Heart left ventricle (tissue), 16 donors: Measurements from ENCODE around the gene TFIP11. TPM values are rescaled to one million over a fixed set of nuclear protein-coding genes. Genes with fewer than 3 reads are reported as not detected.

ENCODE experiments used
- ATAC-seq, 4 donors: fragments of 200-7000 bp; cut with Tn5 transposase; one replicate each; pipeline ENCODE4 v1.9.1; 2020 to 2022; ENCODE audit warnings: moderate library complexity in 4 of 4, mild to moderate bottlenecking in 3 of 4, moderate number of reproducible peaks in 1 of 4
- DNase-seq, 5 donors: peaks; one replicate each; pipeline ENCODE4 v3.0.0-alpha.2; 2020
- H3K27ac ChIP-seq, 12 donors: fragments of 200-600 bp; sonication (generic) in 4 of 12; one replicate each; pipeline versions ENCODE4 v1.5.0 to v1.8.0; 2016 to 2022; ENCODE audit warnings: mild to moderate bottlenecking in 2 of 12
- H3K27me3 ChIP-seq, 9 donors: fragments of 200-600 bp; sonication (generic) in 2 of 9; one replicate each; pipeline versions ENCODE4 v1.5.1 to v1.8.0; 2016 to 2022; ENCODE audit warnings: mild to moderate bottlenecking in 3 of 9
- H3K36me3 ChIP-seq, 9 donors: fragments of 200-600 bp; sonication (generic) in 2 of 9; one replicate each; pipeline versions ENCODE4 v1.5.0 to v1.8.0; 2018 to 2022; ENCODE audit warnings: mild to moderate bottlenecking in 2 of 9
- H3K4me1 ChIP-seq, 12 donors: fragments of 200-600 bp; sonication (generic) in 4 of 12; one replicate each; pipeline versions ENCODE4 v1.5.0 to v1.8.0; 2016 to 2022; ENCODE audit warnings: mild to moderate bottlenecking in 3 of 12
- H3K4me3 ChIP-seq, 12 donors: fragments of 200-600 bp; sonication (generic) in 4 of 12; one replicate each; pipeline versions ENCODE4 v1.5.0 to v1.8.0; 2017 to 2022; ENCODE audit warnings: mild to moderate bottlenecking in 9 of 12, moderate library complexity in 4 of 12
- H3K9me3 ChIP-seq, 12 donors: fragments of 200-600 bp; sonication (generic) in 4 of 12; one replicate each; pipeline versions ENCODE4 v1.5.0 to v1.8.0; 2016 to 2022; ENCODE audit warnings: mild to moderate bottlenecking in 1 of 12
- CTCF ChIP-seq, 12 donors: fragments of 200-600 bp; sonication (generic) in 4 of 12; IDR thresholded peaks; one replicate each; pipeline versions ENCODE4 v1.5.0 to v1.8.0; 2018 to 2022; ENCODE audit warnings: antibody characterized with exemption in 12 of 12, mild to moderate bottlenecking in 5 of 12
- POLR2A ChIP-seq, 2 donors: fragments of 450-650 bp; IDR thresholded peaks; one replicate each; pipeline ENCODE4 v1.6.1; 2017; ENCODE audit warnings: antibody characterized with exemption in 2 of 2, mild to moderate bottlenecking in 2 of 2, moderate library complexity in 2 of 2
- WGBS, 4 donors: extraction: QIAGEN DNeasy Blood & Tissue Kit in 2 of 4; methylation state at CpG; one replicate each; pipeline versions ENCODE4 v1.1.5 to v1.1.7; 2013 to 2018; 5-methylcytosine and 5-hydroxymethylcytosine counted together
- intact Hi-C, 10 donors: fragments of 100-400 bp; cut with DNase I; formaldehyde crosslinking; loops; one replicate each; pipeline versions ENCODE4 v1.11.1 to v1.14.2; 2022
- polyA plus RNA-seq, 2 donors: library from polyadenylated mRNA; stranded (reverse); fragments of 200-250 nt; gene quantifications; one replicate each; pipeline ENCODE4 v1.2.3, GENCODE V29; 2013
- total RNA-seq, 9 donors: library from RNA; depleted of rRNA in 2 of 9; stranded (reverse); fragments of >200 nt in 2 of 9; fragmentation: NEBNext Ultra II Directional in 3 of 9; extraction: Animal tissue kit (Norgen Biotek cat#: 25700) in 3 of 9; gene quantifications; one replicate each; pipeline versions ENCODE4 v1.1.0 to v1.2.4, GENCODE V29; 2016 to 2023
- donor health status: ischemic (EF 13 %, LVEDD 7.1; RV severe dilation, severe dysfunction).
- donor health status: healthy with polysubstance abuse.
- donor health status: DM: no; HTN: yes; CAD: no.
- donor health status: DM: no; HTN: no; CAD: no.
- donor health status: ischemic (EF 25% LVEDD 6.9; RV normal size, moderate dysfunction).
- donor health status: ischemic (EF 25% LVEDD 5.7; RV mildly dilated, moderate dysfunction).
- donor health status: healthy.
- donor health status: DM: yes; HTN: yes; CAD: no.
- donor health status: ischemic (EF 35%, LVEDD 5.7; RV mildly dilated, moderate dysfunction).
- donor health status: nonischemic (EF 11% LVEDD 7.7; RV severe dilation, severe dysfunction).
- donor health status: DM: yes; HTN: yes; CAD: no.
- donor health status: PGD.
- donor health status: ischemic (EF 29% LVEDD 5.4; RV normal size, mild dysfunction).
- donor health status: nonischemic (EF 23%, LVEDD 6.1; RV moderate dilation, normal function).

TFIP11 gene
- total and polyA plus RNA-seq, 11 donors = 15.1 to 28.0 (median 23.1) TPM

GRCh38 chr22:26502688-26503561, 9.3 kb downstream of the TFIP11 start:
- TF ChIP-seq POLR2A (IDR thresholded peaks at IDR 0.05) (no peak), CTCF (IDR thresholded peaks at IDR 0.05) (peak; percentile 26 to 67 (median 54))
- WGBS, 4 donors = 18 to 31% (median 26%) methylated on average over 3 of the region's 3 CpGs
- Histone ChIP-seq H3K36me3 (peaks cover 6 to 100% (median 100%) of the 10 kb centered on the region in 9 donors), H3K27ac (peak overlapping the region; percentile 43 to 83 (median 66)), H3K27me3 (no peaks in the 10 kb centered on the region), H3K9me3 (no peaks in the 10 kb centered on the region), H3K4me1 (peaks cover 0 to 25% (median 17%) of the 10 kb centered on the region in 12 donors), H3K4me3 (peak overlapping the region in 3 of 12 donors; percentile 11 to 19 (median 13))
- DNase-seq (peak in 4 of 5 donors; percentile 23 to 60 (median 37)), ATAC-seq (peak; percentile 87 to 90 (median 88))
- intact Hi-C loops = loop anchor here in 3 of 10 donors (5.0 kb wide), 3 partner anchors 49 to 149 kb away; partner anchors contain the start of gene TPST2 (in 1 of the 3)

GRCh38 chr22:26501996-26502395, 10.3 kb downstream of the TFIP11 start:
- Histone ChIP-seq H3K36me3 (peaks cover 6 to 100% (median 100%) of the 10 kb centered on the region in 9 donors), H3K4me1 (peaks cover 0 to 25% (median 17%) of the 10 kb centered on the region in 12 donors), H3K27ac (peak overlapping the region in 2 of 12 donors; percentile 71 to 83), H3K27me3 (no peaks in the 10 kb centered on the region), H3K9me3 (no peaks in the 10 kb centered on the region), H3K4me3 (no peak overlapping the region)
- intact Hi-C loops = loop anchor here in 3 of 10 donors (5.0 kb wide), 3 partner anchors 50 to 150 kb away; partner anchors contain the start of gene TPST2 (in 1 of the 3)
- 84 to 92% (median 92%) methylated on average over 2 of the region's 2 CpGs for WGBS, 4 donors
- TF ChIP-seq POLR2A (IDR thresholded peaks at IDR 0.05) (no peak), CTCF (IDR thresholded peaks at IDR 0.05) (no peak)
- no peak for ATAC-seq
- DNase-seq = no peak

- TF ChIP-seq POLR2A (IDR thresholded peaks at IDR 0.05) = no peak
- TF ChIP-seq CTCF (IDR thresholded peaks at IDR 0.05) = no peak
- no peaks in the 10 kb centered on the region for H3K9me3 ChIP-seq
- peaks cover 6 to 100% (median 99%) of the 10 kb centered on the region in 9 donors for H3K36me3 ChIP-seq
- H3K27ac ChIP-seq = no peak overlapping the region
- no peak for DNase-seq
- H3K27me3 ChIP-seq = no peaks in the 10 kb centered on the region
- H3K4me1 ChIP-seq = peaks cover 0 to 20% (median 15%) of the 10 kb centered on the region in 12 donors
- H3K4me3 ChIP-seq = no peak overlapping the region
- intact Hi-C loops = no loop called here
- WGBS, 4 donors = 92 to 93% (median 93%) methylated on average over 16 to 25 of the region's 25 CpGs
- ATAC-seq = no peak
Observed at GRCh38 chr22:26499188-26499703, 13.0 kb downstream of the TFIP11 start.

GRCh38 chr22:26496456-26496855, 15.8 kb downstream of the TFIP11 start:
- Histone ChIP-seq H3K9me3 (no peaks in the 10 kb centered on the region), H3K4me3 (no peak overlapping the region), H3K4me1 (peaks cover 0 to 6% (median 0%) of the 10 kb centered on the region in 12 donors), H3K27ac (no peak overlapping the region), H3K36me3 (peaks cover 6 to 100% (median 99%) of the 10 kb centered on the region in 9 donors), H3K27me3 (no peaks in the 10 kb centered on the region)
- TF ChIP-seq POLR2A (IDR thresholded peaks at IDR 0.05) (no peak), CTCF (IDR thresholded peaks at IDR 0.05) (no peak)
- 77 to 80% (median 79%) methylated on average over 4 of the region's 4 CpGs for WGBS, 4 donors
- no peak for ATAC-seq
- DNase-seq = no peak
- intact Hi-C loops = no loop called here
